NCI-H526 treated with DMSO at 0.1 percent for 48 hours (cell line): Measurements from ENCODE around the gene SLC47A2.

Experiments used
- DNase-seq: peaks from one replicate; lab custom pipeline; 2025; lab: John Stamatoyannopoulos, UW

Gene SLC47A2

GRCh38 chr17:19644493-19645210 lies 71.7 kb downstream of the SLC47A2 start:
- DNase-seq, result no peak

GRCh38 chr17:19642373-19642893 lies 74.0 kb downstream of the SLC47A2 start:
- DNase-seq, result no peak

- no peak for DNase-seq
Observed at GRCh38 chr17:19641687-19642372, 74.6 kb downstream of the SLC47A2 start.

GRCh38 chr17:19631905-19632304 lies 84.5 kb downstream of the SLC47A2 start:
- no peak for DNase-seq

GRCh38 chr17:19630661-19631060 lies 85.7 kb downstream of the SLC47A2 start:
- DNase-seq, result no peak

- DNase-seq, result no peak
Observed at GRCh38 chr17:19630035-19630434, 86.3 kb downstream of the SLC47A2 start.

- DNase-seq, result no peak
Observed at GRCh38 chr17:19629449-19629848, 86.9 kb downstream of the SLC47A2 start.
